WERI-Rb-1 (cell line): ENCODE results near the gene MAGOH.
"Not testable (repeated sequence)": the region's sequence is repeated elsewhere in the genome, so short reads cannot be mapped to it uniquely, and the experiment has no call there.

Source experiments
- DNase-seq: peaks from one replicate; pipeline ENCODE4 v3.0.0-alpha.2; 2020
- H3K27ac ChIP-seq: fragments of 250-450 bp; sonication (Bioruptor Pico); 2 replicates; pipeline ENCODE4 v1.5.1; 2020; ENCODE audit warnings: mild to moderate bottlenecking, moderate library complexity
- H3K27me3 ChIP-seq: fragments of 250-450 bp; sonication (Bioruptor Pico); 2 replicates; pipeline ENCODE4 v1.5.1; 2021; ENCODE audit warnings: mild to moderate bottlenecking, low read depth, moderate library complexity; ENCODE audit not compliant: insufficient read depth, severe bottlenecking
- H3K36me3 ChIP-seq: fragments of 250-450 bp; sonication (Bioruptor Pico); 2 replicates; pipeline ENCODE4 v1.5.1; 2020; ENCODE audit warnings: mild to moderate bottlenecking, moderate library complexity
- H3K4me3 ChIP-seq: 2 replicates; pipeline ENCODE4 v1.5.1; 2011; ENCODE audit warnings: low read depth, mild to moderate bottlenecking, control low read depth, low read length
- H3K9me3 ChIP-seq: fragments of 250-450 bp; sonication (Bioruptor Pico); 2 replicates; pipeline ENCODE4 v1.5.1; 2021; ENCODE audit warnings: mild to moderate bottlenecking, moderate library complexity; ENCODE audit not compliant: severe bottlenecking
- CTCF ChIP-seq: IDR thresholded peaks from 2 replicates; pipeline ENCODE4 v1.5.1; 2011; ENCODE audit warnings: low read depth, mild to moderate bottlenecking, control low read depth, inconsistent platforms, low read length

Gene MAGOH

GRCh38 chr1:53195246-53196016, 42.9 kb downstream of the MAGOH start:
- Histone ChIP-seq H3K36me3 (no peaks in the 10 kb centered on the region; the same call in 1 of the 2 replicates), H3K27ac (no peak overlapping the region), H3K9me3 (no peaks in the 10 kb centered on the region), H3K4me3 (no peak overlapping the region), H3K27me3 (no peaks in the 10 kb centered on the region)
- TF ChIP-seq CTCF = no peak
- DNase-seq = no peak

GRCh38 chr1:53190210-53190611, 48.1 kb downstream of the MAGOH start:
- no peak overlapping the region for H3K4me3 ChIP-seq
- peak; percentile 45 for TF ChIP-seq CTCF
- no peak overlapping the region for H3K27ac ChIP-seq
- H3K36me3 ChIP-seq = no peaks in the 10 kb centered on the region
- H3K9me3 ChIP-seq = no peaks in the 10 kb centered on the region
- peak; percentile 47 for DNase-seq
- no peaks in the 10 kb centered on the region for H3K27me3 ChIP-seq

GRCh38 chr1:53189061-53189460, 49.3 kb downstream of the MAGOH start:
- Histone ChIP-seq H3K4me3 (no peak overlapping the region), H3K27me3 (no peaks in the 10 kb centered on the region), H3K9me3 (no peaks in the 10 kb centered on the region), H3K36me3 (no peaks in the 10 kb centered on the region), H3K27ac (no peak overlapping the region)
- no peak for DNase-seq
- no peak for TF ChIP-seq CTCF

GRCh38 chr1:53188099-53188498, 50.2 kb downstream of the MAGOH start:
- H3K4me3 ChIP-seq = no peak overlapping the region
- H3K27ac ChIP-seq = no peak overlapping the region
- DNase-seq = no peak
- no peaks in the 10 kb centered on the region for H3K36me3 ChIP-seq
- H3K9me3 ChIP-seq = no peaks in the 10 kb centered on the region
- no peaks in the 10 kb centered on the region for H3K27me3 ChIP-seq
- no peak for TF ChIP-seq CTCF

GRCh38 chr1:53187401-53187800, 50.9 kb downstream of the MAGOH start:
- Histone ChIP-seq H3K36me3 (no peaks in the 10 kb centered on the region), H3K27ac (no peak overlapping the region), H3K27me3 (no peaks in the 10 kb centered on the region), H3K9me3 (no peaks in the 10 kb centered on the region), H3K4me3 (no peak overlapping the region)
- TF ChIP-seq CTCF = no peak
- DNase-seq = no peak

- Histone ChIP-seq H3K27me3 (no peaks in the 10 kb centered on the region), H3K36me3 (no peaks in the 10 kb centered on the region), H3K4me3 (no peak overlapping the region), H3K9me3 (no peaks in the 10 kb centered on the region), H3K27ac (no peak overlapping the region)
- DNase-seq = no peak
- TF ChIP-seq CTCF = no peak
These were observed 51.8 kb downstream of the MAGOH start for GRCh38 chr1:53186533-53186932.

GRCh38 chr1:53185955-53186297, 52.4 kb downstream of the MAGOH start:
- DNase-seq, H3K9me3 ChIP-seq, H3K4me3 ChIP-seq, H3K36me3 ChIP-seq, H3K27ac ChIP-seq, H3K27me3 ChIP-seq: not testable (repeated sequence)
